GM23248 (cell line): ENCODE measurements around the gene RAMAC.

ENCODE experiments used
- EZH2 ChIP-seq: fragments of 200-600 bp; sonication (generic); IDR thresholded peaks from 2 replicates; pipeline ENCODE4 v1.6.1; 2018; ENCODE audit warnings: antibody characterized with exemption, mild to moderate bottlenecking; ENCODE audit not compliant: insufficient read depth, poor library complexity, severe bottlenecking
- EZH2phosphoT487 ChIP-seq: fragments of 200-600 bp; sonication (generic); IDR thresholded peaks from 2 replicates; pipeline ENCODE4 v1.6.1; 2018; ENCODE audit warnings: antibody characterized with exemption, moderate library complexity, mild to moderate bottlenecking, low read depth; ENCODE audit not compliant: insufficient read depth

DNA sequence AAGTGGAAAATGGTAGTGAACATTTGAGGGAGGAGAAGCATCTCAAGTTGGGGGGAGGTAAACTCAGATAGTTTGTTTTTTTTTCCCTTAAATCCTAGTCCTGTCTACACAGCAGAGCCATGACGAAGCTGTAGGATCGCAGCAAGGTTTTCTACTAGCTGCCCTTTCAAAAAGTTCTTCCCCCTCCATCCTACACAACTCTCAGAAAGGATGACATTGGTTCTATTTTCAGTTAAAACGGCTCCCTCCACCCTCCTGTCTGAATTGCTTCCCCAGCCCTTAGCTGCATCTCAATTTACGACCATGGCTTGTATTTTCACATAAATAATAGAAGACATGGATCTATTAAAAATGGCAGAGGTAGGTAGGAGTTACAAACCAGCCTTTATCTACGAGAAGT is 35.7 kb upstream of the RAMAC start:
- TF ChIP-seq EZH2phosphoT487 (no peak), EZH2 (no peak)
